Activated gamma-delta T cell treated with Interleukin-2 at 50 U/mL for 16 hours (primary cell): ENCODE data around the gene SCFD2.
"Not testable (repeated sequence)": the region's sequence is repeated elsewhere in the genome, so short reads cannot be mapped to it uniquely, and the experiment has no call there.

ENCODE experiments used
- DNase-seq: peaks from one replicate; pipeline ENCODE4 v3.0.0-alpha.2; 2020

SCFD2 gene

DNA sequence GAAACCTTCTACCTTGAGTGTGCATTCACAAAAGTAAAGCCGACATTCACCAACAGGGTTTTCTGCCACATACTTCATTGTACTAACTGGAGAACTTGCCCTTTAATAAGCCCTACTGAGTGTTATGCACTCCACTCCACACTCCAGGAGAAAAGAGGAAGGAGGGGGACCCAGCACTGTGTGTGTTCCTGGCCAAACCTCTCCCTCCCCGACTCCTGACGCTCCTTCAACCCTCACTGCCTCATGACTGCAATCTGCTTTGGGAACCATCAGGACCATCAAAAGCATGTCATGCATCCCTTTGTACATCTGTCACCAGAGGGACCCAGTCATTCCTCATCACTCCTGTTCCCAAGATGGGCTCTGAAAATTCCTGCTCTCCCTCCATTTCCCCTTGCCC, 360.1 kb downstream of the SCFD2 start:
- DNase-seq = no peak

DNA sequence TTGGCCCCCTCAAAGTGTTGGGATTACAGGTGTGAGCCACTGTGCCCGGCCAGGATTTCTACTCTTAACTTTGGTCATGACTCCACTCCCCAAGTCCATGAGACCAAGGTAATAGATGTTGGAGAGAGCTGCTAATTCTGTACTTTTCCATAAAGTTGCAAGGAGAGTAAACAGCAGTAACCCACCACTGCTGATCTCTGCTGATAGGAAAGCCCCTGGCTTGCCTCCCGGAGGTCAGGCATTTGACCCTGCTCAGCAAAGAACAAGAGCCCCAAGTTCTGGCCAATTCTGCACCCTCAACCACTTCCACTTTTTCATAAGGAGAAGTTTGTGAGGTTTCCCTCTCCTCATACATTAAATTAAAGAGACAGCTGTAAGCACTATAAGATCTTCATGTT, 360.7 kb downstream of the SCFD2 start:
- no peak for DNase-seq

DNA sequence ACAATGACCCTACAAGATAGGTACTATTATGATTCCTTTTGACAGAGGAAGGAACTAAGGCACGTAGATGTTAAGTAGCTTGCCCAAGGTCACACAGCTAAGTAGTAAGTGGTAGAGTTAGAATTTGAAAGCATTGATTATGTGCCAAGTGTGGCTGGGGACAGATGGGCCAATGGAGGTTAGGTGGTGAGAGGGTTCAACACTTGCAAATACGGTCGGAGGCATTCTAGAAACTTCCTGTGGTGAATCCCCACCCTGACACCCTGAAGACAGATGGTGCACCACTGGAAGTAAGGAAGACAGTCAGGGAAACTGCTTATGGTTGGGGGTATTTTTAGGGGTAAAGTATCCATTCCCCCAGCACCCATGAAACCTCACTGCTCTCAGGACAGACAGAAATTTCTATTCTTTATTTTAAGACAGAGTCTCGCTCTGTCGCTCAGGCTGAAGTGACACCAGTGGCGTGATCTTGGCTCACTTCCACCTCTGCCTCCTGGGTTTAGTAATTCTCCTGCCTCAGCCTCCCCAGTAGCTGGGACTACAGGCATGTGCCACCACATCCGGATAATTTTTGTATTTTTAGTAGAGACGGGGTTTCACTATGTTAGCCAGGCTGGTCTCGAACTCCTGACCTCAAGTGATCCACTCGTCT, 361.2 kb downstream of the SCFD2 start:
- DNase-seq = no peak

DNA sequence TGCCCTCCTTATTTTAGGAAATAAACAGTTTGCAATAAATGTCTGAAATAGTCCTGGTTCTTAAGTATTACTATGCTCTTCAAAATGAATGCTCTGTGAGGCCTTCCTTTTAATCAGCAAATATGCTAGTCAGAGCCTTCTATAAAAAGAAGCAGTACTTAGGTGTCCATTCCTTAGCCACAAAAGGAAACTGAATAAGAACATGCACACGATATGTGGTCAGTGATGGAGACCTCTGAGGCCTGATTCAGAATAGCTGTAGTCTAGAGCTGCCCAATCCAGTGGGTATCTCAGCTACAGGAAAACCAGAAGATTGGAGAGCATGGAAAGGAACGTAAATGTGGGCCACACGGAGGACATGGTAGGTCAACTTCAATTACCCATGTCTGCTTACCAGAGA, 361.9 kb downstream of the SCFD2 start:
- no peak for DNase-seq

DNA sequence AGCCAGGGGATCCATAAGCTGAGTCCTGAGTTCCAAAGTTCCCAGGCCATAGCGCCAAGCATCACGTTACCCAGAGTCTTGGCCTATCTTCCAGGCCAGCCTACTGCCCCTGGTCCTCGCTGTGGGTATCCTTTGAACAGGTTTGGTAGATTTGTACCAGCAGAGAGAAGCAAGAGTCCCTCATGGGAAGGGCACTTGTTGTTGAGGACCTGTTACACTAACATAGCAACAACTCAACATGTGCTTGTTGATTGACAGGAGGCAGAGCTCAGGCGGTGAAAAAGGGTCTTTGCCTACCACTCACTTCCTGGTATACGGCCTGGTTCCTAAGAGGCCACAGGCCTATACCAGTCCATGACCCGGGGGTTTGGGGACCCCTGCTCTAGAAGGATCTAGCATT, 365.3 kb downstream of the SCFD2 start:
- DNase-seq = no peak

DNA sequence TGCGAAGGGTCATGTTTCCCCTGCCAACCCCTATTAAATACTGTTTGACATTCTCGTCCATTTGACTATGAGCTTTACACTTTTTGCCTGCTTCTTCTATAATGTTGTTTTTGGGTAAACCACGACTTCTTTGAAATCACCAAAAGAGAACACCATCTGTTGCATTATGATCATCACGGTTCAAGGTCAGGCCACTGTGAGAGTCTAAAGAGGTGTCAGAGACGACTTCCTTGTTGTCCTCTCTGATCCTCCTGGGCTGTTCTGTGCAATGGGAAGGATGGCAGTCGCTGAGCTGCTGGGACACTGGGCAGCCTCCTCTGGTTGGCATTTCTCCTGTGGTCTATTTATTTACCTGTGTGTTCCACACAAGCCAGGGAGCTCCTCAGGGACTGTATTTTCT, 366.2 kb downstream of the SCFD2 start:
- no peak for DNase-seq

DNA sequence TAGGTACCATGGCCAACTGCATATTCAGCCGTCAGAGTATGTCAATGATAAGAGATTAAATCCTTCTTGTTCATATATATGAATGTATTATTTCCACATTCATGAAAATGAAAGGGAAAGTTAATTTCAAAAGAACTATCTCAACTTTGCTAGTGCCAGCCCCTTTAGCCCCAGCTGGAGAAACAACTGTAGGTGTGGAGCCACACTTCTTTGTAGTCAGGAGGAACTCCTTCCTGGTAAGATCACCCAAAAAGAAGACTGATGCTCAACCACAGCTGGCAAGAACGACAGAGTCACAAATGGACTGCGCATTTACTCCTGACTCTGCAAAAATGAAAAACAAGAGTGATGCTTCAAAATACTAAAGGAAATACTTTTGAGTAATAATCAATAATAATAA, 367.4 kb downstream of the SCFD2 start:
- no peak for DNase-seq

DNA sequence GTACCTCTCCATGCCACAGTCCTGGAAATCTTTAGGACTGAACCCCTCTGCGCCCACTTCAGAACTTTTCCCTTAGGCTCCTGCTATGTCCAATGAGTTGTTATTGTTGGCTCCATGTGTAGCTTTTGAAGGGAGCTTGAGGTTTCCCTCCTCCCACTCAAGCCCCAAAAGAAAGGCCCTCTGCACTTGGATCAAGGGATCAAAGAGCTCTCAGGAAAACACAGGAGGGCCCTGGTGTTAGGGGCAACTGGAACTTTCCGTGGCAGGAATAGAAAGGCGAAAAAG, 368.8 kb downstream of the SCFD2 start:
- DNase-seq = no peak

DNA sequence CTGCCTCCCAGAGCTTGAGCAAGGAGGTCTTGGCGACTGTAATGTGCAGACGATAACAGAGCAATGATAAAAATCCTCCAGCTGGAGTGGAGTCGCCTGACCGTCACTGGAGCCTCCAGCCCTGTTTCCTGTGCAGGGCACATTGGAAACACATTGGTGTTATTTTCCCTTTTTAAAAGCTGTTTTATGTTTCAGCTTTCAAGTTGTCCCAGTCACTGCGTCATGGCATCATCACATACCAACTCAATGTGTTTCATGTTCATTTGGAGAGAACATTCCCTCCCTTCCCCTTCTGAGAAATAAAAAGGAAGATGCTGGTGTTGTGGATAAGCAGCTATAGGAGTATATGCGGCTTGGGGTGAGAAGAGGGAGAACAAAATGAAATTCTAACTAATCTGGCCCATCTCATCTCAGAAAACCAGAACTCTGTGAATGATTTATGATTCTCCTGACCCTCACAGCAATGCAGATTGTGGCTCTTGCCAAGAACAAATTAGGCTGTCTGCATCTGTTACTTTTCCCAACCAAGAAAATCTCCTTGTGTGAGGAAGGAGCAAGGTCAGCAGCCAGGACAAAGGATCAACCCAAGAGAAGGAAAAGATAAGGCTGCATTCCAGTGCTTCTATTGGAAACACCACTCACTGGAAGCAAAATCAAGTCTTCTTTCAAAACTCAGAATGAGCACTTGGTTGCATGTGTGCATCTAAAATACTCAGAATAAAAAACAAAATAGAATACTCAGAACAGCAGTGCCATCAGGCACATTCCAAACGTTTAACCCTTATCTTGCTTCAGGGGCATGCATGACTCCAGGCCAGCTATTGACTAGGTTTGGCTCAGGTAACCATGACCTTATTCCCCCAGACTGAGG, 369.4 kb downstream of the SCFD2 start:
- DNase-seq = no peak

DNA sequence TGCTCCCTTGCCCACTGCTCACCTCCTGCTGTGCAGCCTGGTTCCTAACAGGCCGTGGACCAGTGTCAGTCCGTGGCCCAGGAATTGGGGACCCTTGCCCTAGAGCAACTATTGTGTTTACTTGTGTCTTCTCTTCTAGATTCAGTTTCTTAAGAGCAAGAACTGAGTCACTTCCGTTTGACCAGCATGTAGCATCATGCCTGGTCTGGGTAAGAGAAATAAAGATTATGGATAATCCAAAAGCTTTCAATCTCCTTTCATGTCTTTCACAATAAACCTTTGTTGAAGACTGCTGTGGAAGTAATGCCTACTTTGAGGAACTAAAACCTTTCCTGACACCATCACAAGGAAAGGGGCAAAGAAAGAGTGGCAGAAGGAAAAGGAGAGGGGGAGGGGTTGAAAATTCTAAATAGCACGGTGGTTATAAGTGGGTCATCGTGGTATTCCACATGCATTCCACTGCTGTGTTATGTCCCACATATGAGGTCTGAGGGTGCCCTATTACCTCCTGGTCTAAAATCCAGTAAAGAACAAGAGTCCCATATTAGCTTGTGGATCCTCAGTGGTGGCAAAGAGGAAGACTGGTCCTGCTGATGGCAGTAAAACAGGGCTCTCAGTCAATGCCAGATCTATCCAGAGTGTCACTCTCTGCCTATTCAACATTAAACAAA, 370.4 kb downstream of the SCFD2 start:
- no peak for DNase-seq

DNA sequence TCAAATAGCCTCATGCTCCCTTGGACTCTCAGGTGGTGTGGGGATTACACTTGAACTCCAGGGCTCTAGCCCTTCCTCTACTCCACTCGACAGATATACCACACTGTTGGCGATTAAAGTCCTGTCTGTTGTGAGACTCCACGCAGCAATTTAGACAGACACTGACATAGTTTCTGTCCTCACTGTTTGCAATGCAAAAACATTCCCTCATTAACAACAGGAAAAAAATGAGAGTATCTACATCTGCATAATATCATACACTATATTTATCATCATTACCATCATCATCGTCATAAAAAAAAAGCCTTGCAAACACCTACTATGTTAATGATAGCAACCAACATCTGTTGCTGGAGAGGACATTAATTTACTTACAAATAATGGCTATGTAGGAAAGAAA, 371.3 kb downstream of the SCFD2 start:
- DNase-seq = no peak

DNA sequence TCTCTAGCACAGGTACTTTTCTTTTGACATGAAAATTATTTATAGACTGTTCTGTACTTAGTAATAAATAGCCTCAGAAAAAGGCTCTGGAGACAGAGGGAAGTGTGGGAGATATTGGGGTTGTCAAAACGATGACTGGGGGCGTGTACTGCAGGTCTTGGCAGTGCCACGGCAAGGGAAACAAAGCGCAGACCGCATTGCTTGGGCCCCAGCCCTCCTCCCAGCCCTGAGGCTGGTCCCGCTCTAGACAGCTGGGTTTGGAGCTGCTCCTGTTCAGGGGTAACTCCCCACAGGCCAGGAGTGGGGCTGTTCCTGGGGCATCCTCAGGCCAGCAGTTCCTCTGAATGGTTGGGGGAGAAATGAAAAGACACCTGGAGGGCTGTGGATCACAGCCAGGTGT, 372.1 kb downstream of the SCFD2 start:
- DNase-seq = no peak

DNA sequence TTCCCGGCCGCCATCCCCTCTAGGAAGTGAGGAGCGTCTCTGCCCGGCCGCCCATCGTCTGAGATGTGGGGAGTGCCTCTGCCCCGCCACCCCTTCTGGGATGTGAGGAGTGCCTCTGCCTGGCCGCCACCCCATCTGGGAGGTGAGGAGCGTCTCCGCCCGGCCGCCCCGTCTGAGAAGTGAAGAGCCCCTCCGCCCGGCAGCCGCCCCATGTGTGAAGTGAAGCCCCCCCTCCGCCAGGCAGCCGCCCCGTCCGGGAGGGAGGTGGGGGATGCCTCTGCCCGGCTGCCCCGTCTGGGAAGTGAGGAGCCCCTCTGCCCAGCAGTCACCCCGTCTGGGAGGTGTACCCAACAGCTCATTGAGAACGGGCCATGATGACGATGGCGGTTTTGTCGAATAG, 373.3 kb downstream of the SCFD2 start:
- DNase-seq = not testable (repeated sequence)

DNA sequence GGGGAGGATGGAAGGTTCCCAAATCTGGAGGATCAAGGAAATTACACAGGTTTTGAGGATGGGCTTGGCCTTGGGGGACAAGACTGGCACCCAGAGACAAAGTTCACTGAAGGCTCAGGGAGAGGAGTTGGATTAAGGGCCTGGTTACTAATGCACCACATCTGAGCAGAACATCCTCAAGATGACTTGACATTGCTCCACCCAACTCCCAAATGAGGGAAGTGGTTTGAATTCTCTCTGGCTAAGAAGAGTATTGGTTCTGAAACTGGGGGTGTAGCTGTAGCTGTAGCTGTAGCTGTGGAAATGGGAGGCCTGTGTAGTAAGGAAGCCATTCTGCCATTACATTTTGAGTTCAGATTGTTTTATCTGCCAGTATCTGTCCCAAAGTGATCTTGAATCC, 374.4 kb downstream of the SCFD2 start:
- DNase-seq = no peak

DNA sequence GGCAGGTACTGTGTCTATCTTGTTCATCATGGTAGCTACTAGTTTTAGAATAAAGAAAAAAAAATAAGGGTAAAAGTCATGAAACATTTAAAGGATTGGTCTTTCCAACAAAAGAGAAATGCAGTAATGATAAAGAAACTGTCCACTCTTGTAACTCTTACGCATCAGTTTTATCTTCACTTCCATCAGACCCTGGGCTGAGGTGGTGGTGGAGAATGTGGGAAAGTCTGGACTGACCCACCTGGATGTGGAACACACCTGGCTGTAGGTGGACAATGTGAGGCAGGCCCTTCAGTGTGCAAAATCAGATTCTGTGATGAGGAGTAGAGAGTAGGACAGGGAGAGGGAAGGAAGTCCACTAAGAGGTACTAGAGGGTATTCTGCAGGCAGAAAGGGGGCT, 375.2 kb downstream of the SCFD2 start:
- DNase-seq = no peak

DNA sequence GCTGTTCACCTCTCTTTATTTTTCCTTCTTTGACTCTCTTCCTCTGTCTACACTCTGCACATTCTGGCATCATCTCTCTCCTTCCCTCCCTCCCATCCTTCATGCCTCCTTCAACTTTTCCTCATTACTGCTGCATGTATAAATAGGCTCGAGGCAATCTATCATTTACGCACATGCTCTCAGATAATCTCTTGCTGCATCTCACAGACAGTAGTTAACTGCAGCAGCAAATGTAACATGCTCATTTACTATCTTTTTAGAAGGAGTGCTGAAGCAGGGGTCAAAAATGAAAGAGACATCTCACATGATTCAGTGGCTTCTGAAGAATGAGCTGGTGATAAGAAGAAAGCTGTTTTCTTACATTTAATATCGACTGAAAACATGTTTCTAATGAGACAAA, 376.0 kb downstream of the SCFD2 start:
- DNase-seq = no peak

DNA sequence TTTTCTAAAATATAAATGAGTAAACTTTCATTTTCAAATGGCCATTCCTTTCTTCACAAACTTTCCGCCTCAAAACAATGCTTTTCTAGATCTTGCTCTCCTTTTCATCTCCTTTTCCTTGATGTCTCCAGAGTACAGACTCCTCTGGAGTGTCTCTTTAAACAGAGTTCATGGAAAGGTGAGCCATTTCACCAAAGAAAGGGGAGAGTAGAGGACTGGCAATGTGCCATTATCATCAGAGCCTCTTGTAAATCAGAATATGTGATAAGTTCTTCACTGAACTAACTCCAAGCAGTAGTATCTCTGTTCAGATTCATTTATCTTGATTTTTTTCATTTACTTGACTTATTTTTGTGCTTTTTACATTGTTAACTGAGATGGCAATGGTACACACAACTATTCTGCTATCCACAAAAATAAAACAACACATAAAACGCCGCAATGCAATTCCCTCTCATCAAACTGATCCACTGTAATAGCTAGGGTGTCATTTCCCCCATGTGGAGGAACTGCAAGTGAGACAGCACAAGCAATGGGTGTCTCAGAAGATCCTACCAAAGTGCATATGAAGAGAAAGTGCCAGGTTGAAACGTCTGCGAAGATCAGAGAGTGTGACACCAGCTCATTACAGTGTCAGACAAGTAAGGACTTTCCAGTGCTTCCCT, 378.3 kb downstream of the SCFD2 start:
- no peak for DNase-seq

DNA sequence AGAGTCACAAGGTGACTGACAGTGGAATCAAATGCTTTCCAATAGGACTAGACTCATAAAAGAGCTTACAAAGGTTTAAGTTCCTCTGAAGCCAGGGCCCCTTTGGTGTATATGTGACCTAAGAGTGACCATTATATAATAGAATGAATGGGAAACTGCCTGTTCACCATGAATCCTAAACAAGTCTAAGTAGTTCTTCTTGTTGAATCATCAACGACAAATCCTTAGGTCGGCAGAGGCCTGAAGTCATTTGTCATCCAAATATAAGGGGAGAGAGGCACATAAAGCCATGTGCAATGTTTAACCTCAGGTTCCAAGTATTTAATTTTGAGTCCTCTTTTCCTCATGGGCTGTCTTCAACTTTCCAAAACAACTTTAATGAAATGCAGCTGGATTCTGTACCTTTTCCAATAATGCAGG, 381.4 kb downstream of the SCFD2 start:
- no peak for DNase-seq

DNA sequence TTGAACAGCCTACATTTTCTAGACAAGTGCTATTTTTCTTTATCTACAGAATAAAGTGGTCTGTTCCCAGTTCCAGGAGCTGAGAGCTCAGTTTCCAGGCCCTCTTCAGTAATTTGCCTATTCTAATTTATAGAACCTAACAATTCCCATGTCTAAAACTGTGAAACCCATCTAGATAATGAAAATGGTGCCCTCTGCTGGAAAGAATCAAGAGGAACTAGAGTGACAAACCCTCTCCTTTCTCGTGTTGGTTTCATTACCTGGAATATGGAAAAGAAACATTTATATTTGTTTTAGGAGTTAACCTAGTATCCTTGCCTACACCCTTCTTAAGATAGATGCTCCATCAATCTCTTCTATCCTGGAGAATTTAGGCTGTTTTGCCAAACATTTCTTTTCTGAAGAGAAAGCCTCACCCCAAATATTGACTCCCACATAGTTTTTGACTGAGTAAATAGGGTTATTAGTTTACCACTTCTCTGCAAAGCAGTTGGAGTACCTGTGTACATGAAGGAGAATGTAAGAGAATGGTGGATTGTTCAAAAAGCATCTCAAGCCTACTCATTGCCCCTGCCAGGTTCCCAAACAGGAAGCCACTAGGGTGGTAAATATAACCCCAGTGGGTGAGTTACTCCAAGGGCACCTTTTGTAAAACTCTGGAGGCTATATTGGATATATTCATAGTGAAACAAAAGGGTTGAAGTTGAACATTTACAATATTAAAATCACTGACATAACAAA, 382.1 kb downstream of the SCFD2 start:
- DNase-seq = no peak

DNA sequence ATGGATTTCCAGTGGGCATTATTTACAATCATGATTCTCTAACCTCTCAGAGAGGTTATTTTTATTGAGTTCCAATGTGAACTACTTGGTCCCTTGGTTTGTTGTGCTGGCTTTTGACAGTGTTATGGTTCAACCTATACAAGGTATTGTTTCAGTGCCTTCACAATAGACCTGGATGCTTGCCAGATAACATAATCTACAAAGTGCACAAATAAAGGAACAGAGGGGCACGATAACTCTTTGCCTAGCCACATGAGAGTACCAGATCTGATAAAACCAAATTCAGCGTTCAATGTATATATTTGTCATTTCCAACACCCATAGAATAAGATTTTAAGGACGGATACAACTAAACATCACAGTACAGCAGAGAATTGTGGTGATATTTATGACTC, 382.9 kb downstream of the SCFD2 start:
- DNase-seq = no peak

DNA sequence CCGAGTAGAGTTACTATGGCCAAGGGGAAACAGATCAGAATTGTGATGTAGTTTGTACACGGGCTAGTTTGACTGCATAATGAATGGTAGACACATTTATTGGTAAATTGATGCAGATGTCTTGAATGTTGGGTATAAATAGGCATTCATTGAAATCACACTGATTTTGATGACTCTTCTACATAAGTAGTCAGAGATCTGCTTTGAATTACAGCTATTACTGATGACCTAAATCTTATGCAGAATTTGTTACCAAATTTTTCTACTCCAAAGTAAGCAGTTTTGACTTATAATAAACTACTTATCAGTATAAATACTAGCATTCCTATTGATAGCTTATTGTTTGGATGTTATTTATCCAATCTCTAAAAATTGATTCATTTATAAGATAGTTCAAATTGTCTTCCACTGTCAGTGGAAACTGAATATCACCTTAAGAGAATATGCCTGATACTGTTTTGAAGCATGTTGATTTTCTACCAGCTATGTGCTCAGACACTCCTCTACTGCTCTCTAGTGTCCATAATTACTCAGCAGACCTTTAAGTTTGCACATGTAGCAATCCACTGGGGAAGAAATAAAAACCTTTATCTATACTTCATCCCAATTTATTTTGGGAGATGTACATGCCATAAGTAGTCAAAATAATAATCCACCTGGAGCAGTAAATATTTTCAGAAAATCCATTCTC, 383.5 kb downstream of the SCFD2 start:
- DNase-seq = no peak

DNA sequence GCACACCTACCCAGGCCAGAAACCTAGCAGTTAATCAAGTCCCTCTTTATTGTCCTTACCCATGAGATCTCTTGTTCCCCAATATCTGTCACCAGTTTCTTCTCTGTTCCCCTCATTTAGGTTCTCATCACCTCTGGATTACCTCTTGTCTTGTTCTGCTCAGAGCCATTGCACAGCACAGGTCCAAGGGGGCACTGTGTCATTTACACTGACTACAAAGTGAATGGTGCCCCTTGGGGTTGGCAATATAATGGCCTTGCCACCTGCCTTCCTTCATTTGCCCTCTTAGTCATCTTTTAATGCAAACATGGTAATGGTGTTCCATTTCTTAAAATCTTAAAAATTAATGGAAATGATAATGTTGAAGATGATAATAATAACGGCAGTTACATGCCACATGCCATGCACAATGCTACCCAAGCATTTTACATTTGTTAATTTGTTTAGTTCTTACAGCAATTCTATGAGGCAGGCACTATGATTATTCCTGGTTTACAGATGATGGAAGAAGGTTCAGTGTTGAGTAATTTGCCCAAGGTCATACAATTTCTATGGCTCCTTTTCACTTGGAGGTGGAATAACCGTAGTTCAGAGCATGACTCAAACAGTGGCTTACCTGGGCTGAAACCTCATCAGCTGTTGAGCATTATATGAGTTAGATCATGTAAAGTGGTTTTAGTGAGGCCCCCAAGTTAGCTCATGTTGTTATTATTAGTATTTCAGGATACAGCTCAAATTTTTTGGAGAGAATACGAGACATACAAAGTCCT, 385.9 kb downstream of the SCFD2 start:
- DNase-seq = no peak
